OCI-LY7 (cell line): ENCODE results near the gene INTS3.

Experiments used
- EZH2phosphoT487 ChIP-seq: fragments of 200-600 bp; sonication (generic); IDR thresholded peaks from 2 replicates; pipeline ENCODE4 v1.6.1; 2018; ENCODE audit warnings: low read depth, borderline replicate concordance, mild to moderate bottlenecking, mixed run types, antibody characterized with exemption, low read length, moderate library complexity, mixed read lengths
- TF ChIP-seq, protein P1 (sequence below): fragments of 200-600 bp; sonication (generic); conservative IDR thresholded peaks from 2 replicates; pipeline ENCODE4 v1.5.1; 2014; ENCODE audit warnings: mild to moderate bottlenecking, antibody characterized with exemption, low read length, moderate library complexity, mixed read lengths

DNA sequence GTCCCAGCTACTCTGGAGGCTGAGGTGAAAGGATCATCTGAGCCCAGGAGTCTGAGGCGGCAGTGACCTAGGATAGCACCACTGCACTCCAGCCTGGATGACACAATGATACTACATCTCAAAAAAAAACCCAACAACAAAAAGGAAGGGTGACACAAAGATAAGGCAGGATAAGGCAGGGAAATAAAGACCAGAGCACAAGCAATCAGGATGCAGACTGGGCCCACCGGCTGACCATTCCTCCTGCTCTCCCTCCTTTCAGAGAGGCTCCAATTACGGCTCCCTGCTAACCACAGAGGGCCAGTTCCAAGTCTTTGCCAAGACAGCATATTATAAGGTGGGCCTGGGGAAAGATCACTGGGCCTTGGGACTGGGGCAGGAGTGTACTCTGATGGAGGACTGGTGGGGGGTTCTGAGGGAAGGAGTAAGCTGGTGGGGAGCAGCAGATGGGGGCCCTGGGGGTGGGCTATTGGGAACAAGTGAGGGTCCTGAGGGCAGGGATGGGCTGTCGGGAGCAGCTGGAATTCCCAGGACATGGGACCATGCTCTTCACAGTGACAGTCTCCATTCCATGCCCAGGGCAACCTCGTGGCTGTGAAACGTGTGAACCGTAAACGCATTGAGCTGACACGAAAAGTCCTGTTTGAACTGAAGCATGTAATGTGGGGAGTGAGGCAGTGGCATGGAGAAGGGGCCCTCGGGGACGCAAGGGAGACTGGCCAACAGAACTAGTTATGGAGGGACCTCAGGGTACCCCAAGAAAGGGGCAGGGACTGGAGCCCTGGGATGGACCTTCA, 42.1 kb upstream of the INTS3 start:
- TF ChIP-seq, protein P1, sequence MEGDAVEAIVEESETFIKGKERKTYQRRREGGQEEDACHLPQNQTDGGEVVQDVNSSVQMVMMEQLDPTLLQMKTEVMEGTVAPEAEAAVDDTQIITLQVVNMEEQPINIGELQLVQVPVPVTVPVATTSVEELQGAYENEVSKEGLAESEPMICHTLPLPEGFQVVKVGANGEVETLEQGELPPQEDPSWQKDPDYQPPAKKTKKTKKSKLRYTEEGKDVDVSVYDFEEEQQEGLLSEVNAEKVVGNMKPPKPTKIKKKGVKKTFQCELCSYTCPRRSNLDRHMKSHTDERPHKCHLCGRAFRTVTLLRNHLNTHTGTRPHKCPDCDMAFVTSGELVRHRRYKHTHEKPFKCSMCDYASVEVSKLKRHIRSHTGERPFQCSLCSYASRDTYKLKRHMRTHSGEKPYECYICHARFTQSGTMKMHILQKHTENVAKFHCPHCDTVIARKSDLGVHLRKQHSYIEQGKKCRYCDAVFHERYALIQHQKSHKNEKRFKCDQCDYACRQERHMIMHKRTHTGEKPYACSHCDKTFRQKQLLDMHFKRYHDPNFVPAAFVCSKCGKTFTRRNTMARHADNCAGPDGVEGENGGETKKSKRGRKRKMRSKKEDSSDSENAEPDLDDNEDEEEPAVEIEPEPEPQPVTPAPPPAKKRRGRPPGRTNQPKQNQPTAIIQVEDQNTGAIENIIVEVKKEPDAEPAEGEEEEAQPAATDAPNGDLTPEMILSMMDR: no peak
- TF ChIP-seq EZH2phosphoT487: no peak
